Panc1 (cell line): Measurements from ENCODE around the gene HESX1. TPM values are rescaled to one million over a fixed set of nuclear protein-coding genes. Genes with fewer than 3 reads are reported as not detected.

ENCODE experiments used
- ATAC-seq: fragments of 200-7000 bp; cut with Tn5 transposase; 2 replicates; pipeline ENCODE4 v1.9.1; 2020; ENCODE audit warnings: mild to moderate bottlenecking, moderate library complexity
- BruUV-seq: library from RNA; stranded (reverse); fragments of 400-500 nt; replicated peaks from 2 replicates; lab custom pipeline; 2021; lab: Mats Ljungman, UMichigan
- CTCF ChIA-PET: fragments of 300-600 bp; sonication (Branson Sonifier 250); formaldehyde crosslinking; loops from one replicate; lab custom pipeline; 2022; ENCODE audit warnings: antibody characterized with exemption; lab: Charles Lee
- POLR2A ChIA-PET: fragments of 300-600 bp; sonication (Branson Sonifier 250); formaldehyde crosslinking; loops from one replicate; lab custom pipeline; 2022; ENCODE audit warnings: antibody characterized with exemption; lab: Charles Lee
- DNase-seq: peaks from one replicate; pipeline ENCODE4 v3.0.0-alpha.2; 2010; ENCODE audit warnings: low read depth, low spot score
- H3K27ac ChIP-seq: 2 replicates; pipeline ENCODE4 v1.5.1; 2011; ENCODE audit warnings: mild to moderate bottlenecking, low read length, inconsistent platforms
- H3K27me3 ChIP-seq: fragments of 200-500 bp; sonication (Bioruptor generic); 2 replicates; pipeline ENCODE4 v1.6.0; 2014; ENCODE audit warnings: low read length, inconsistent platforms; ENCODE audit not compliant: control insufficient read depth, insufficient read depth
- H3K36me3 ChIP-seq: fragments of 200-500 bp; sonication (Bioruptor generic); 2 replicates; pipeline ENCODE4 v1.5.1; 2014; ENCODE audit warnings: inconsistent platforms, mild to moderate bottlenecking, low read length, moderate library complexity; ENCODE audit not compliant: control insufficient read depth, insufficient read depth
- H3K4me1 ChIP-seq: 2 replicates; pipeline ENCODE4 v1.5.1; 2011; ENCODE audit warnings: inconsistent platforms, mild to moderate bottlenecking, low read length, moderate library complexity; ENCODE audit not compliant: control insufficient read depth, insufficient read depth
- H3K4me3 ChIP-seq, 2 experiments: 2 replicates each; pipeline ENCODE4 v1.5.1; 2011 to 2012; ENCODE audit warnings: low read depth in 2 of 2, low read length in 2 of 2, mild to moderate bottlenecking in 2 of 2, inconsistent platforms in 1 of 2, moderate library complexity in 1 of 2
- H3K9me3 ChIP-seq: fragments of 200-500 bp; sonication (Bioruptor generic); 2 replicates; pipeline ENCODE4 v1.5.1; 2014; ENCODE audit warnings: low read depth, mild to moderate bottlenecking, inconsistent platforms, low read length, moderate library complexity; ENCODE audit not compliant: control insufficient read depth, insufficient read depth
- CTCF ChIP-seq: fragments of 450-650 bp; IDR thresholded peaks from 2 replicates; pipeline ENCODE4 v1.5.1; 2017; ENCODE audit warnings: mild to moderate bottlenecking
- POLR2AphosphoS5 ChIP-seq: IDR thresholded peaks from 2 replicates; pipeline ENCODE4 v1.6.1; 2012; ENCODE audit warnings: mild to moderate bottlenecking, low read depth, low read length, moderate library complexity
- REST ChIP-seq, 2 experiments: IDR thresholded peaks; 2 replicates each; pipeline ENCODE4 v1.6.1; 2011 to 2012; ENCODE audit warnings: low read depth in 2 of 2, control low read depth in 1 of 2, low read length in 1 of 2, mild to moderate bottlenecking in 1 of 2, moderate library complexity in 1 of 2; ENCODE audit not compliant: insufficient read depth in 1 of 2
- TCF7L2 ChIP-seq: IDR thresholded peaks from 2 replicates; pipeline ENCODE4 v1.6.1; 2011; ENCODE audit warnings: mild to moderate bottlenecking, low read depth, low read length, inconsistent platforms
- in situ Hi-C: cut with HindIII; loops from 2 replicates; pipeline ENCODE4 v1.10.0; 2016; ENCODE audit warnings: low sequenced_read_pairs, low pct_unique_long_range_greater_than_20kb
- intact Hi-C: fragments of 100-400 bp; cut with micrococcal nuclease; formaldehyde crosslinking; loops from one replicate; pipeline ENCODE4 v1.10.0; 2022; ENCODE audit not compliant: unreplicated experiment
- total RNA-seq: library from RNA; stranded (reverse); gene quantifications from one replicate; pipeline ENCODE4 v1.2.1, GENCODE V29; 2021; ENCODE audit not compliant: unreplicated experiment

HESX1 gene
- total RNA-seq, 1 experiment from 2014 or later = 1.1 TPM

- H3K4me1 ChIP-seq = no peaks in the 10 kb centered on the region
- in situ Hi-C loops (no loop called here), intact Hi-C loops (no loop called here)
- POLR2A ChIA-PET = no interaction called here
- H3K36me3 ChIP-seq = no peaks in the 10 kb centered on the region
- ATAC-seq (no peak), DNase-seq (no peak)
- H3K9me3 ChIP-seq = no peaks in the 10 kb centered on the region
- no peak for TF ChIP-seq POLR2AphosphoS5
- no peaks in the 10 kb centered on the region for H3K27me3 ChIP-seq
- H3K27ac ChIP-seq = no peak overlapping the region
- BruUV-seq = no TSS peak
- no peak overlapping the region for H3K4me3 ChIP-seq
- CTCF ChIA-PET = interaction anchor here (0.6 kb wide), 1 partner anchor 679 kb away, joined by 11 read pairs; no protein-coding TSS in a partner anchor
Observed at GRCh38 chr3:57160076-57160764, 39.6 kb downstream of the HESX1 start.

- no TSS peak for BruUV-seq
- Histone ChIP-seq H3K36me3 (no peaks in the 10 kb centered on the region), H3K4me1 (no peaks in the 10 kb centered on the region), H3K27ac (no peak overlapping the region), H3K4me3 (no peak overlapping the region), H3K9me3 (no peaks in the 10 kb centered on the region), H3K27me3 (no peaks in the 10 kb centered on the region)
- TF ChIP-seq POLR2AphosphoS5 (no peak), REST (IDR thresholded peaks at IDR 0.05; ENCODE audit: insufficient read depth in 1 of 2, low read depth in 2 of 2, low read length in 1 of 2) (no peak), TCF7L2 (no peak), CTCF (no peak)
- DNase-seq (no peak), ATAC-seq (no peak)
- POLR2A ChIA-PET = no interaction called here
- intact Hi-C loops (no loop called here), in situ Hi-C loops (no loop called here)
- CTCF ChIA-PET = interaction anchor here (0.7 kb wide), 1 partner anchor 10 kb away, joined by 3 read pairs; no protein-coding TSS in a partner anchor
Observed at GRCh38 chr3:57158813-57159738, 40.7 kb downstream of the HESX1 start.
